ENCODE results near the gene ERN1. TPM values are rescaled to one million over a fixed set of nuclear protein-coding genes. Genes with fewer than 3 reads are reported as not detected.
A peak's percentile ranks its signal among the peaks of the same experiment; 100 is the strongest.

ERN1 gene
- total and polyA plus RNA-seq, 2 of the 8 experiments (the other 6 are each of a cell fraction or from before 2014, with no cell fraction given), result 1.8 to 3.9 TPM

DNA sequence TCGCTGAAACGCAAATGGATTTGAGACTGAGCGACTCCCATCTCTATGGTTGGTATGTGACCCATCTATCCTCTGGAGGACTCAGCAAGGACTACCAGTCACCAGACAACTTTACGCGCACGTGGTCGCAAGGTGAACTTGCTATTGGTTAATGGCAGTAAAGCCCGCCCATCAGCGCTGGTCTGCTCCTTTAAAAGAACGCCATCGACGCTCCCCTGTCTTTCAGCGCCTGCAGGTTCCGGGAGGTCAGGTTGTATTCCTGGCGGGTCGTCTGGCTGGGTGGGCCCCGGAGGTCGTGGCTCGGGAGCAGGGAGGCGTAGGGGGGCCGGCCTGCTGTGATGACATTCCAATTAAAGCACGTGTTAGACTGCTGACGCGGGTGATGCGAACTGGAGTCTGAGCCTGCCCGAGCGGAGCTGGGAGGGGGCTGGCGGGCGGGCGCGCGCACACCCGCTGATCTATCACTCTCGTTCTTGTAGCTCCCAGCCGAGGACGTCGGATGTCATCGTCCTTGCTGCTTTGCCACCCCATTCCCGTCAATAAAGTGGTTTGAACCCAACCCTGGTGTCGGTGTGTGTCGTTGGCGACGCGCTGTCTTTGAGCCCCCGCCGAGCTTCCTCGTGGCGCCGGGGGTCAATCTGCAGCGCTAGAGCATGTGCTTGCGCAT, 15.9 kb upstream of the ERN1 start (continued):
- TF ChIP-seq POLR2A (IDR thresholded peaks at IDR 0.05; ENCODE audit: control extremely low read depth in 1 of 2, low read depth in 2 of 2, low read length in 2 of 2) (peak; percentile 98 to 100), KDM4A (IDR thresholded peaks at IDR 0.05; ENCODE audit: low read depth, low read length, severe bottlenecking) (peak; percentile 40), TBP (IDR thresholded peaks at IDR 0.05; ENCODE audit: low read depth, low read length) (peak; percentile 98), EGR1 (IDR thresholded peaks at IDR 0.05; ENCODE audit: borderline replicate concordance, low read depth, low read length) (peak; percentile 80), TEAD4 (IDR thresholded peaks at IDR 0.05; ENCODE audit: low read depth, low read length) (peak; percentile 89), CEBPB (IDR thresholded peaks at IDR 0.05; ENCODE audit: low read depth, low read length) (no peak), CBX8 (IDR thresholded peaks at IDR 0.05; ENCODE audit: borderline replicate concordance, low read depth, low read length) (no peak), TAF1 (IDR thresholded peaks at IDR 0.05; ENCODE audit: low read depth, low read length) (peak; percentile 98), SP2 (IDR thresholded peaks at IDR 0.05; ENCODE audit: low read length) (peak; percentile 99), TCF12 (IDR thresholded peaks at IDR 0.05; ENCODE audit: low read depth, low read length) (0 out of 2 replicates have a peak, but pooled peaks have one; percentile 45), BRCA1 (IDR thresholded peaks at IDR 0.05; ENCODE audit: low read depth, low read length) (no peak), CHD2 (IDR thresholded peaks at IDR 0.05; ENCODE audit: low read length) (peak; percentile 38), SIN3A (conservative IDR thresholded peaks at IDR 0.05 in 1 of 2, IDR thresholded peaks at IDR 0.05 in 1 of 2; ENCODE audit: low read depth in 1 of 2, low read length in 2 of 2) (peak in 1 of 2 experiments; percentile 93), SRF (IDR thresholded peaks at IDR 0.05; ENCODE audit: low read depth, low read length) (no peak), SAP30 (IDR thresholded peaks at IDR 0.05; ENCODE audit: insufficient read depth, insufficient replicate concordance, low read length) (no peak), SP4 (IDR thresholded peaks at IDR 0.05; ENCODE audit: low read length) (peak; percentile 95), ASH2L (IDR thresholded peaks at IDR 0.05; ENCODE audit: low read length) (peak; percentile 68), CHD1 (IDR thresholded peaks at IDR 0.05; ENCODE audit: low read depth, low read length) (peak; percentile 37; the same call in 1 of the 2 replicates), SIRT6 (IDR thresholded peaks at IDR 0.05; ENCODE audit: low read length) (no peak), TAF7 (optimal IDR thresholded peaks at IDR 0.05; ENCODE audit: borderline replicate concordance, low read depth, low read length) (peak; percentile 98)
- TF ChIP-seq, protein P1, sequence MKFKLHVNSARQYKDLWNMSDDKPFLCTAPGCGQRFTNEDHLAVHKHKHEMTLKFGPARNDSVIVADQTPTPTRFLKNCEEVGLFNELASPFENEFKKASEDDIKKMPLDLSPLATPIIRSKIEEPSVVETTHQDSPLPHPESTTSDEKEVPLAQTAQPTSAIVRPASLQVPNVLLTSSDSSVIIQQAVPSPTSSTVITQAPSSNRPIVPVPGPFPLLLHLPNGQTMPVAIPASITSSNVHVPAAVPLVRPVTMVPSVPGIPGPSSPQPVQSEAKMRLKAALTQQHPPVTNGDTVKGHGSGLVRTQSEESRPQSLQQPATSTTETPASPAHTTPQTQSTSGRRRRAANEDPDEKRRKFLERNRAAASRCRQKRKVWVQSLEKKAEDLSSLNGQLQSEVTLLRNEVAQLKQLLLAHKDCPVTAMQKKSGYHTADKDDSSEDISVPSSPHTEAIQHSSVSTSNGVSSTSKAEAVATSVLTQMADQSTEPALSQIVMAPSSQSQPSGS (IDR thresholded peaks at IDR 0.05; ENCODE audit: low read length), result no peak; the same call in none of the 2 replicates
- TF ChIP-seq, protein P2, sequence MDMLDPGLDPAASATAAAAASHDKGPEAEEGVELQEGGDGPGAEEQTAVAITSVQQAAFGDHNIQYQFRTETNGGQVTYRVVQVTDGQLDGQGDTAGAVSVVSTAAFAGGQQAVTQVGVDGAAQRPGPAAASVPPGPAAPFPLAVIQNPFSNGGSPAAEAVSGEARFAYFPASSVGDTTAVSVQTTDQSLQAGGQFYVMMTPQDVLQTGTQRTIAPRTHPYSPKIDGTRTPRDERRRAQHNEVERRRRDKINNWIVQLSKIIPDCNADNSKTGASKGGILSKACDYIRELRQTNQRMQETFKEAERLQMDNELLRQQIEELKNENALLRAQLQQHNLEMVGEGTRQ (IDR thresholded peaks at IDR 0.05; ENCODE audit: low read length), result peak; percentile 98
- TF ChIP-seq, protein P3, sequence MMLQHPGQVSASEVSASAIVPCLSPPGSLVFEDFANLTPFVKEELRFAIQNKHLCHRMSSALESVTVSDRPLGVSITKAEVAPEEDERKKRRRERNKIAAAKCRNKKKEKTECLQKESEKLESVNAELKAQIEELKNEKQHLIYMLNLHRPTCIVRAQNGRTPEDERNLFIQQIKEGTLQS (IDR thresholded peaks at IDR 0.05; ENCODE audit: insufficient read depth, low read depth, low read length), result peak; percentile 82
